NOMO-1 treated with DMSO at 0.1 percent for 48 hours (cell line): ENCODE data around the gene ESPN.
"Not testable (repeated sequence)": the region's sequence is repeated elsewhere in the genome, so short reads cannot be mapped to it uniquely, and the experiment has no call there.

Experiments used
- DNase-seq: peaks from one replicate; lab custom pipeline; 2025; ENCODE audit not compliant: unreplicated experiment; lab: John Stamatoyannopoulos, UW

Gene ESPN

GRCh38 chr1:6447016-6447817 lies 22.6 kb downstream of the ESPN start:
- DNase-seq: no peak

- no peak for DNase-seq
These were observed 23.5 kb downstream of the ESPN start for GRCh38 chr1:6447818-6448748.

GRCh38 chr1:6448749-6449631 lies 24.4 kb downstream of the ESPN start:
- no peak for DNase-seq

DNA sequence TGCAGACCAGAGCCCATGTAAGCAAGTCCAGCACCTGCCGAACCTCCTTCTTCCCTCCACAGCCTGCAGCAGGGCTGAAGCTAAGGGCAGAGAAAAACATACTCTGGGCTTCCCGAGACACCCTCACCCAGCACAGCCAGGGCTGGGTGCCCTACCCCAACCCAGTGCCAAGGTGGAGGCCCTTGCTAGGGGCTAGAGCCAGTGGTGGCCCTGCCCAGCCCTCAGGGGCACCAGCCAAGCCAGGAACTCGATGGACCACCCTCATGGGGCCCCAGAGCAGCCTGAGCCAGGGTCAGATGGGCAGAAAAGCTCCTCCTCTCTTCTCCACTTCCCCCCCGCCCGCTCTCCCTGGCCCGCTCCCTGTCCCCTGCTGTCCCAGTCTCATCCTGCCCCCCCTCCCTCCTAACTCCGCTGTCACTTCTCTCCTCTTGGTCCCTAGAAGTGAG lies 25.5 kb downstream of the ESPN start:
- no peak for DNase-seq

GRCh38 chr1:6450486-6450885 lies 25.9 kb downstream of the ESPN start:
- DNase-seq: not testable (repeated sequence)

GRCh38 chr1:6450943-6451373 lies 26.4 kb downstream of the ESPN start:
- DNase-seq: no peak

DNA sequence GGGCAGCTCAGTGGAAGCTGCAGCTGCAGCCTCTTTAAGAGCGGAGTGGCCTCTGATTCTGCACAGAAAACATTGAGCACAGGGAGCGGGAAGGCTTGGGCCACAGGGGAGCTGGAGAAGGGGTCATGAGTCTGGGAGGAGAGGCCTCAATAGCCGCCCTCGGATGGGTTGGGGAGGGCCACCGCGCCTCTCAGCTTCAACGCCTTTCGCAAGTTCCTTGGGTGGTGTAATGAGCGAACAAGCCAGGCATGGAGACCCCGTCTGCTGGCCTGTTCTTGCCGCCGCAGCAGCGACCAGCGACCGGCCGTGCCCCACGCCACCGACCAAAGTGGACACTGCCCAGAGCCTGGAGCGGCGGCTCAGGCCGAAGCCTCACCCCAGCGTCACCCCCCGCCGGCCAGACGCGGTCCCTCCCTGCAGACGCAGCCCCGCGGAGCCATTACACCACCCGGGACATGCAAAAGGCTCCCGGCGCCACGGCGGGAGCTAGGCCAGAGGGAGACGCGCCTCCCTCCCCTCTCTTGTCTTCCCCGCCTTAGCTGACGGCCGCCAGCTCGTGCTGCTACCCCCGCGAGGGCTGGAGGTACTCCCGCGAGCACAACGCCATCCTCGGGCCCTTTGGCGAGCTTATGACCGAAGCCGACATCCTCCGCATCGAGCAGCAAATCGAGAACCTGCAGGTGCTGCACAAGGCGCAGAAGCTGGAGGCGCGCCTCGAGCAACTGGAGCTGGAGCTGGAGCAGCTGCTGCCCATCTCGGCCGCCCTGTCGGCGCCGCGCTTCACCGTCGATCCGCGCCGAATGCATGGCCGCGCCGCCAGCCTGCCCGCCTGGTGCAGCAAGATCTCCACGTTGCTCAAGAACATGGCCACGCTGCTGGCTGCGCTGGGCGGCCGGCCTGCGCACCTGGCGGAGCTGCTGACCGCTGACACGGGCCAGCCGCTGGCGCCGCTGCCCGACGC lies 29.6 kb downstream of the ESPN start:
- DNase-seq: not testable (repeated sequence)

GRCh38 chr1:6454856-6455751 lies 30.5 kb downstream of the ESPN start:
- no peak for DNase-seq

DNA sequence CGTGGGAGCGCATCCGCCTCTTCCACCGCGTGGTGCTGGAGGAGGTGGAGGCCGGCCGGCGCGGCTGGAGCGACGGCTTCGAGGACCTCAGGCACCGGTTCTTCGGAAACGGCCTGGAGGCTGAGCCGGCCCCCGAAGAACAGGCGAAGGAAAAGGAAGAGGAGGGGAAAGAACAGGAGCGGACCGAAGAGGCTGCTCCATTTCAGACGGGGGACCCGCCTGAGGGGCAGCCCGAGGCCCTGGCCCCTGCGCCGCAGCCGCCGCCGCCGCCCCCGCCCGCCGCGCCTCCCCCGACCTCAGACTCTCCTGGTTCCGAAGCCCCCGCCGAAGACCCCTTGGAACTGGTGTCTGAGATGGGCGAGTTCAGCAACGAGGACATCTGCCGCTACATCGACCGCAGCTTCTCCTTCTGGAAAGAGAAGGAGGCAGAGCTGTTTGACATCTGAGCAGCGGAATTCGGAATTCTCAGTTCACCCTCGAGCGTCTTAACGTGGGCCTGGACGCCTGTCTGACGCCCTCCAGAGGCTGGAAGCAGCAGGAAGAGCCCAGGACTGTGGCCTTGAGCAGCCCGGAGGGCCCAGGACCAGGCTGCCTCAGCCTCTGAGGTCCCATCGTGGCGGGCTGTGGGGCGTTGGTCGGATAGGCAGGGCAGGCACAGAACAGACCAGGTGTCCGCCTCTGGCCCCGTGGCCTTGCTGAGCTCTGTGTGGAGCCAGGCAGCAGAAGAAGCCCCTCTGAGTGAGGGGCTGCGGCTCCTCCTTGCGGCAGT lies 31.4 kb downstream of the ESPN start:
- DNase-seq: not testable (repeated sequence)

DNA sequence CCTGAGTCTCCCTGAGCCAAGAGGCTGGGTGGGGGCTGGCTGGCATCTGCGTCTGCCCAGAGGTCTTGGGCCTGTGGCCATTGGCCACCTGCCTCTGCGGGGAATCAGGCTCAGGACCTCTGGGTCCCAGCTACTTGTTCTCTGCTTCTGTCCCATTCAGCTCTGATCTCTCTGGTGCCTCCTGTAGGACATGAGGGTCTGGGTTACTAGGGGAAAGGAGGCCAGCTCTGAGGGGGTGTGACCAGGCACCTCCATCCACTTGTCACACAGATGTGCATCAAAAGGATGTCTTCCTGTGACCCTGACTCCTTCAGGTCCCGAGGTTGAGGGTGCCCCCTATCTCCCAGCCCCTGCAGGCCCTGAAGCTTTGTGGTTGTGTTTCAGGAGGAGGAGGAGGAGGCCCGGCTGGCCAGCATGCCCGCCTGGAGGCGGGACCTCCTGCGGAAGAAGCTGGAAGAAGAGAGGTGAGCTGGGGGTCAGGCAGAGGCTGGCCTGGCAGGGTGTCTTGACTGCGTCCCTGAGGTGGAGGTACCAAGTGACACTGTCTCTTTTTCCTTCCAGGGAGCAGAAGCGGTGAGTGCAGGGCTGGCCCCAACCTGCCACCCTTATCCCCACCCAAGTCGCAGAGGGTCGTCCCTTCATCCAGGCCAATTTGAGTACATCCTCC lies 32.4 kb downstream of the ESPN start:
- no peak for DNase-seq

DNA sequence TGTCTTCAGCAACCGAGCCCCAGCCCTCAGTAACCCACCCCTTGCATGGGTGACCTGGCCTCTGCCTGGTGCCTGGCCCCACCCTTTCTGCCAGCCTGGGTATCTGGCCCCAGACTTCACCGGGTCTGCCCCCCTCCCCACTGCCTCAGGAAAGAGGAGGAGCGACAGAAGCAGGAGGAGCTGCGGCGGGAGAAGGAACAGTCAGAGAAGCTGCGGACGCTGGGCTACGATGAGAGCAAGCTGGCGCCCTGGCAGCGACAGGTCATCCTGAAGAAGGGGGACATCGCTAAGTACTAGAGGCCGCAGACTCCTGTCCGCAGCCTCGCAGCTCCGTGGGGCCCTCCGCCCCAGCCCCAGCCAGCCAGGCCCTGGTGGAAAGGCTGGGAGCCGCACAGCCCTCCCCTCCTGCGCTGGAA lies 35.3 kb downstream of the ESPN start:
- DNase-seq: no peak

GRCh38 chr1:6460301-6461050 lies 35.9 kb downstream of the ESPN start:
- no peak for DNase-seq

- DNase-seq: no peak
These were observed 36.5 kb downstream of the ESPN start for GRCh38 chr1:6461051-6461530.

- no peak for DNase-seq
These were observed 37.2 kb downstream of the ESPN start for GRCh38 chr1:6461538-6462411.

DNA sequence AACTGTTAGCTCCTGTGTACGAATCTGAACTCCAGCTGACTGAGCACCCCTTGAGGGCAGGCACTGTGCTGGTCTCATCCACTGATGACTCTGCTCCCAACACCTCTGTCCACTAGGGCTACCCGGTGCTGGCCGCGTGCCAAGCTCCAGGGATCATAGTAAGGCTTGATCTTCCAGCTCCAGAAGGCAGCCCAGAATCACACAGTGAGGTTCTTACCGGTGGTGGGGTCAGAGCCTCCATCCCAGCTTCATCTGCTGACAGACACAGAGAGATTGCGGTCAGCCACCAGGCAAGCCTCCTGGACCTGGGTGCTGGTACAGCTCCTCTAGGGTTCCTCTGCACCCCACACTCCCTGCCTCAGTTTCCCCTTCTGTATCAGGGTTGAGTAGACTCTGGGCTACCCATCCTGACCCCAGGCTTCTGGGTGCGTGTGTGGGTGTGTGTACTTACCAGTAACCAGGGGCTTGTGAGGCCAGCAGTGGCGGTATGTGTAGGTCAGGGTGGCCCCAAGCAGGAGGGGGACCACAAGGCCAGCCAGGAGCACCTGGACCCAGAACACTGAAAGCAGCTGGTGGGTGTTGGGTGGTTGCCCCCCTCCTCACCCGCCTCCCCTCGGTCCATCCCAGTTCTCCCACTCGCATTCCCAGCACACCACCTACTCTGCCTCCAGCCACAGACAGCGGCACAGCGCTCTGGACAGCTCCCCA lies 38.0 kb downstream of the ESPN start:
- DNase-seq: no peak
